Embryonic facial prominence (tissue), 1 donor: ENCODE measurements around the gene CARHSP1.
"Not testable (repeated sequence)": the region's sequence is repeated elsewhere in the genome, so short reads cannot be mapped to it uniquely, and the experiment has no call there.

Experiments
- DNase-seq: peaks from one replicate; pipeline ENCODE4 v3.0.0-alpha.2; 2016; ENCODE audit errors: extremely low spot score

CARHSP1 gene

DNA sequence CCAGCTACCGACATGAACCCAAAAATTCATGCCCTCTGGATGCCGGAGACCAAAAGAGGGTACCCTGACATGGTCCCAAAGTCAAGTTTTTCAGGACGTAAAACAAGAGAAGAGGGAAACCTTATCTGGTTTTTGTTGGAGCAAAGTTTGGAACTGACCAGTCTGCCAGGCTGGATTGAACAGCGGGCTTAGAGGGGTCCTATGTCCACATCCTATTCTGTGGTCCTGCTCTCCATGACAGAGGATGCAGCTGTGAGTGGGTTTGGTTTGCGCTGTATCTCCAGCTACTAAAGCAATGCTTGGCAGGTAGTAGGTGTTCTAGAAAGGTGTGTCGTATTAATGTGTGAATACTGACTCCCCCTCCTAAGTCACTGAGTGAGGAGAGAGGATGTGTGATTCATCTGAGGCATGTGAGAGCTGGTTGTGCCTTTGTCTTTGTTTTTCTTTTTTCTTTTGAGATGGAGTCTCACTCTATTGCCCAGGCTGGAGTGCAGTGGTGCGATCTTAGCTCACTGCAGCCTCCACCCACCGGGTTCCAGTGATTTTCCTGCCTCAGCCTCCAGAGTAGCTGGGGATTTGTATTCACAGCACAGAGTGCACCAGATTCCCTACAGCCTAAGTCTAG lies 40.2 kb downstream of the CARHSP1 start:
- DNase-seq = no peak

DNA sequence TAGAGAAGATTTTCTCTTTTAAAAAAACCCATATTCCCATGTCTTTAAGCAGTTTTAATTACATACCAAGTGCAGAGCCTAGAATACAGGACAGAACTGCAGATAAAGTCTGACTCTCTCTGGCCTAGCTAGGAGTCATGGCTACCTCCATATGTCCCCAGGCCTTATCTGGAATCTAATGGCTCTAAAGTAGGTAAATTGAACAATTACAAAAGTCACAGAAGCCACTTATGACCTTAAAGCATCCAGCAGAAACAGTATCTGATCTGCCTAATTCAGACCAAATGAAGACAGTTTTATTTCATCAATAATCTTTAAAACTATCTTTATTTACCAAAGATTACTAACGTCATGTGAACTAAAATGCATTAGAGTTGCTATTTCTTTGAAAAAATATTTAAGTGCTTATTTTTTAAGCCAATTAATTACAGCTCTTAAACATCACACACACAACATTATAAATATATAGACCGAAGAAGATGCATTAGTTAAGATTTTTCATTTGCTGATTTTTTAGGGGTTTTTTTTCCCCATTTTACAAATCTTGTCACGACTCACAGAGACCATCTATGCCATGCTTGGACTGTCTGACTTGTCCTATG lies 42.4 kb downstream of the CARHSP1 start:
- no peak for DNase-seq

DNA sequence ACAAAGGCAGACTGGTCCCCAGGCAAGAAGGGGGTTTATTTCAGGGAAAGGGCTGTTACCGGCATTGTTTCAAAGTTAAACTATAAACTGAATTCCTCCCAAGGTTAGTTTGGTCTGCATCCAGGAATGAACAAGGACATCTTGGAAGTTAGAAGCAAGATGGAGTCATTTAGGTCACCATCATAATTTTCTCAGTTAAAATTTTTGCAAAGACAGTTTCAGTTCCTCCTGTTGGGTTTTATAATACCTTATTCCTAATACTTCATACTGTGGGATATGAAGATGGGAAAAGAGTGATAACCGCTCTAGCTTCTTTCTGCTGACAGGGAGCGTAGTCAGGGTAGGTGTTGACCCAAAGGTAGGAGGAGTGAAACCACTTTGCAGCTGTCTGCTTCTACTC lies 46.4 kb downstream of the CARHSP1 start:
- no peak for DNase-seq

DNA sequence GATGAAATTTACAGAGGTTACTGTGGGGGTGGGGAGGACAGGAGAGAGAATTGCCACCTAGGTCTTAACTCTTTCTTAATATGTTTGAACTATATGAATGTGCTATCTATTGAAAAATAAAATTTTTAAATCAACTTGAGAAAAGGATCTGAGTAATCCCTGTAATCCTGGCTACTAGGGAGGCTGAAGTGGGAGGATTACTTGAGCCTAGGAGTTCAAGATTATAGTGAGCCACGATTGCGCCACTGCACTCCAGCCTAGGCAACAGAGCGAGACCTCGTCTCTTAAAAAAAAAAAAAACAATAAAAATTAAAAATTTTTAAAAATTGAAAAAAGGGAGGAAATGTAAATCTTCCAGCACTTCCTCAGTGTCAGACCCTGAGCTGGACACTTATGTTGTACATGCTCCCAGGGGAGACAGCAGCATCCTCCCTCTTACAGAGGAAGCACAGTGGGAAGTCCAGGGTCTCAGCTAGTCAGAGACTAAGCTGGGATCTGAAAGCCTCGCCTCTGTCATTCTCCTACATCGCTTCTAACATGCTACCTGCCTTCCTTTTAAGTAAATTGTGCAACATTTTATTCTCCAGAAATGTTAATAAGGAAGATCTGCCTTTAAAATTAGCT lies 49.3 kb downstream of the CARHSP1 start:
- DNase-seq = no peak

DNA sequence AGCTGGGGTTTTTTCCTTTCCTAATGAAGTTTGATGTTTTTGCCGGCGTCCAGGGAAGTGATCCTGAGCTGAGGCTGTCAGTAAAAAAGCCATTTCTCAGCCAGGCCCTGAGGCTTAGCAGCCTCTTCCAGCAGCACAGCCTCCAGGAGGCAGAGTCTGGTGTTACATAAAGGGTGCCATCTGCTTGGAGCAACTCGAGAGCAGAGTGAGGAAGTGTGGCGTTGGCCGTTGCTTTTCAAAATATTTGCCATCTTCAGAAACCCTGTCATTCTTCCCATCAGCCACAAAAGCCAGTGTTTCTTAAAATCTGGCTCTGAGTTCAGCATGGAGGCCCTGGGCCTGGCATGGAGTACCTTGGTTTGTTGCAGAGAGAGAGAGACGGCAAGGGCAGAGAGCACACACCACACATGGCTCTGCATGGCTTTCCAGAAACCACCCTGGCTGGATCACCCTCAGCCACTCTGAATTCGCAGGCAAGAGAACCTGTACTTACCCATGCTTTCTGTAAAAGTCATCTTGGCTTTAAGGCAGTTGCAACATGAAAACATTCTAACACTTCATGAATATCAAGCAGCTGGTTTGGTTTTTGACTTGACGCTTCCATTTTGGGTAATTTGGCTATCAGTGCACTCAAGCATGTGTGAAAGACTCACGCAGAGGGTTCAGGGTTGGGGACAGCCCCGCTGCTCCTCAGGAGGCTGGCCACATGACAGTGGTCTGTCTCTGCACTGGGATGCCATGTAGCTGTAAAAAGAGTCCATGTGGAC lies 50.1 kb downstream of the CARHSP1 start:
- no peak for DNase-seq

DNA sequence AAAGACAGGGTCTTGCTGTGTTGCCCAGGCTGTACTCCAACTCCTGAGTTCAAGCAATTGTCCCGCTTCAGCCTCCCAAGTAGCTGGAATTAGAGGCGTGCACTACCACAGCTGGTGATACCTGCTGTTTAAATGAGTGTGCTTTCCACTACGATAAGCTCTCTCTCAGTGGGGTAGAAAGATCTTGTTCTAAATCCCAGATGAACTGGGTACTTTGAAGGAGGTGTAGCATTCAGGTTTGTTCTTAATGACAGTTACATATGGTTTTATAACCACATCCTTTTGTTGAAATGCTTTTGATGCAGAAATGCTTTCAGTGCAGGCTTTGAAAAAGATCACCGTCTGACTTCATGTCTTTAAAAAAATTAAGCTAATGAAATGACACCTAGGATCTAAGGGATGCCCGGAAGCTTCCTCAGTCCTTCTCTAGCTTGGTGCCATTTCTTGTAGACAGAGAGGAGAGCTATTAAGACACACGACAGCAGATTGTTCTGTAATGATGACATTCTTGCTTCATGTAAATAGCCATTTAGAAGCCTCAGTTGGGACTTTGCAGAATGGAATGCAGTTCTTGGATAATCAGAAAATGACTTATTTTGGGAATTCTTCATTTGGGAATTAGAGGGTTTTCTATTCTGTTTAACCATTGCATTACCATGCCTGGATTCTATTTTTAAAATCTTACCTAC lies 51.7 kb downstream of the CARHSP1 start:
- DNase-seq = no peak

DNA sequence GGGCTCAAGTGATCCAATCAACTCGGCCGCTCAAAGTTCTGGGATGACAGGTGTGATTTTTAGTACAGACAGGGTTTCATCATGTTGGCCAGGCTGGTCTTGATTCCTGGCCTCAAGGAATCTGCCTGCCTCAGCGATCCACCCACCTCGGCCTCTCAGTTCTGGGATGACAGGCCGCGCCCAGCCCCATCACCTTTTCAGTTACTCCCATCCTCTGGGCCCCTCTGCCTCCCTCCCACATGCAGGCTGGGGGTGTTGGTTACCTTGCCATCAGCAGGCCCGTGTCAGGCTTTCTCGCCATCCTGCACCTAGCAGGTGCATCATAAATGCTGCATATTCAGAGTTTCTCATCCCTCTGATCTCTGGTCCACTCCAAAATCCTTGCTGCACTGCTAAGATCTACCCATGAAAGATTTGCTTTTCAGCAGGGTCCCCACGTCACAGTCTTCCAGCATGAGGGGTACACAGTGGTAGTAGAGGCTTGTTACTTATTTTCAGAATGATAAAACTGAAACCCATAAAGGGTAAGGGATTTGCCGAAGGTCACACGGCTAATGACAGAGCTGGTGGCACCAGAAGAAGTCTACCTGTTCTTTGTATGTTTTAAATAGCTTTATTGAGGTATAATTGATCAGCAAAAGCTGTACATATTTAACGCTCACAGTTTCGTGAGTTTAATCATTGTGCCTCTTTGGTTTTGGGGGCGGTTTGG lies 54.6 kb downstream of the CARHSP1 start:
- no peak for DNase-seq

DNA sequence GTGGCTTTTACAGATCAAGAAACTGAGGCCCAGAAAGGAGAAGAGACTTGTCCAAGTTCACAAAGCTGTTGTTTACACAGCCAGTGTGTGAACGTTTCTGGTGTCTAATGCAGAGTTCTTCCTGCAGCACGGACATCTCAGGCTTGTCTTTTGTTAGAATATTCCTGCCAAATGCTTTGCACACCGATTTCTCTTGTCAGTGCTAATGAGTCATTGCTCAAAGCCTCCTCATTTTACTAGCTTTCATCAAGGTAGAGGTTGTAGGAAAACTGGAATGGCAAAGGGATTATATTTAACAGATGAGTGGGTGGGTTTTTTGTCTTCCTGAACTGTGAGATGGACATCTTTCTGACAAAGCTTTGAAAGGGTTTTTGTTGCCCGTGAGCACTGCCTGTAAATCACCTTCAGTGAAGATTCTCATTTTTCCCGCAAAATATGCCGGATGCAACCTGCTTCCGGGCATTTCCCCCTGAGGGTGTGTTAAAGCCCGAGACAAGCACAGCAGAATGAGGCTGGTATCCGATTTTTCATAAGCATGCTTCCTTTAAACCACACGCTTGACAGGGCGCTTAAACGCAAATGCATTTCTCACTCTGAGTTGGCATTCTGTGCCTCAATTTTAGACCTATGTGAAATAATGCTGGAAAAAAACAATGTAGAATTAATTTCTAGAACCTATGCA lies 56.5 kb downstream of the CARHSP1 start:
- no peak for DNase-seq

DNA sequence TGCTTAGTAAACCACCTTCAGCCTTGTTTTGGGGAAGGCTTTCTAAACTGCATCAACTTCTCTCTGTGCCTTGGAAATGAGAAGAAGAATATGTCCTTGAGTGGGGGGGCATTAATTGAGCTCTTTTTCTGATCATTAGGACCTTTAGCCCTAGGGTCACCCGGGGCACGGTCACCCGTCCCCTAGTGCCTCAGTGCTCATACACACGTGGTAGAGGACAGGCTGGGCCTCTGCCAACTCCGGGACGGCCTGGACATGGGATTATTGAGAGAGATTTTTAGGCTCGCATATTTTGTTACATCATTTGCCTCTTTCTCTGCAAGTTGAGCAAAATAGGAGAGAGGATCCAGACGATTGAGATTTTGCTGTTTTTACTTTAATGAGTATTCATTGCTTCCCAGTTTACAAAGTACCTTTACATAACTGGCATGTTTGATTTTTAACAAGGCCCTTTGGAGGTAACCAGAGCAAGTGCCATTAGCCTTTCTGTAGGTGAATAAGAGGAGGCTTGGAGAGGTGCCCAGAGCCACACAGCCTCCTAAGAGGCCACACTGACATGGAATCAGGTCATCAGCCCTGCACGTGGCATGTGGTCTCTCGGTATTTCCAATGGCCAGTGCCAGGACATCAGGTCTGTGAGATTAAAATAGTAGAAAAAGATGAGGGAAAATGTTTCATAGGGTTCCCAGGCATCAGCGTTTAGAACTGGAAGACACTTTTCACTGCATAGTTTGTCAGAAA lies 60.0 kb downstream of the CARHSP1 start:
- no peak for DNase-seq

DNA sequence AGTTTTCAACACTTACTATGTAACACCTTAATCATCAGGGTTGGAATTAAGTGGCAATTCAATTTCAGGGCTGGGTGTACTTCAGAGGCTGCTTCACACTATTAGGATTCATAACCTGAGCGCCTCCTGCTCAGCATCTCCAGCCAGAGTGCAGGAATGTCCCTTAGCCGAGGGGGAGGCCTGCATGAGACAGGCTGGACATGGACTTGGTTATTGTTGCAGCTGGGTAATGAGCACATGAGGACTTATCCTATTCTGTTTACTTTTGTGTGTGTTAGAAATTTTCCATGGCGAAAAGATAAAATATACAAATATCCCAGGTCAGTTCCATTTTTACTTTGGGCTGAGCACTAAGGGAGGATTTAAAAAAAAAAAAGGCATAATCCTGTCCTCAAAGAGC lies 60.8 kb downstream of the CARHSP1 start:
- DNase-seq = no peak

DNA sequence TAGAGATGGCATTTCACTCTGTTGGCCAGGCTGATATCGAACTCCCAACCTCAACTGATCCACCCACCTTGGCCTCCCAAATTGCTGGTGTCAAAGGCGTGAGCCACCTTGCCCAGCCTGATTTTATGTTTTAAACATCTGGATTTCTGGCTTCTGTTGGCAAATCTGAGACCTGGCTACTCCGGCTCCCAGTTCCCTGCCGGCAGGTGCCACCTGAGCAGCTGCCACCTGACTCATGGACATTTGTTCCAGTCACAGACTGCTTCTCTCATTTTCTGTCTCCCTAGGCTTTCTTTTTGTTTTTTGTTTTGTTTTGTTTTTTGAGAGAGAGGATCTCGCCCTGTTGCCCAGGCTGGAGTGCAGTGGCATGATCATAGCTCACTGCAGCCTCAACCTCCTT lies 61.6 kb downstream of the CARHSP1 start:
- no peak for DNase-seq

DNA sequence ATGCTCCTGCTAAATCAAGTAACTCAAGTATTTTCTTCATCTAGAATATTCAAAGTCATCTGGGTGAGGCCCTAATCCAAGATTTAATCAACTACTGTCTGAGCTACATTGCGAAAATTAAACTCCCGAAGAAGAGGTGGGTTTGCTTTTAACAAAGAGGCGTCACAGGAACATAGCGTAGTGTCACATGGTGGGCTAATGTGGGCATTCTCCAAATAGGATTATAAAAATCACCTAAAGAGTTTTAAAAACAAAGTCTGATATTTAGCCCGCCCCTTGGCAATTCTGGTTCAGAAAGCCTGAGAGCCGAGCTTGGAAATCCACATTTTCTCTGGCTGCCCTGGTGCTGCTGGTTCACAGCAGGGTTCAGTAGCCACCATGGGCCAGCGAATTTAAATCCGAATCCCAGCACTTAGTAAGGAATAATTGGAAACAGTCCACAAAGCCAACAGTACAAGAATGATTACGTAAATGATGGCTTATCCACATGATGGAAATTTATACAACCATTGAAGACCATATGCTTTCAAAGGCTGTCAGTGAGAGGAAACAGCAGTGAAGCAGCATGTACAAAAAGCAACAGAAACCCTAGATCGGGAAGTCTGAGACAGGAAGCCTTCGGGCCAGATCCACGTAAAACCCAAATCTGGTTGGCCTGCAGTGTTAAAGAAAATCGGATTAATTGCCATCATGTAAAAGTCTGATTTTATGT lies 62.4 kb downstream of the CARHSP1 start:
- DNase-seq = no peak

DNA sequence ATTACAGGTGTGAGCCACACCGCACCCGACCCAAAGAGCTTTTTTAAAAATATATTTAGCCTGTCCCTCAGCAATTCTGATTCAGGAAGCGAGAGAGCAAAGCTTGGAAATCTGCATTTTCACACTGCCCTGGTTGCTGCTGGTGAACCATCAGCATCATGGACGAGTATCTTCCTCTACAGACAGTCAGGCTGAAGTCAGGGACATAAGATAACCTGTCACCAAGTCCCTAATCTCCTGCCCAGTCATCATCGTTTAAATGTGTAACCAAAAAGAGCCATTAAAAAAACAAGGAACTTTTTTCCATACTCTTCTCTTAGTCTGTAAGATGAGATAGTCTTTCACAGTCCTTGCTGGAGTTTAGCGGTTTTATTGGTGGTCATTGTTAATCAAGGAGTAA lies 64.5 kb downstream of the CARHSP1 start:
- DNase-seq = no peak

DNA sequence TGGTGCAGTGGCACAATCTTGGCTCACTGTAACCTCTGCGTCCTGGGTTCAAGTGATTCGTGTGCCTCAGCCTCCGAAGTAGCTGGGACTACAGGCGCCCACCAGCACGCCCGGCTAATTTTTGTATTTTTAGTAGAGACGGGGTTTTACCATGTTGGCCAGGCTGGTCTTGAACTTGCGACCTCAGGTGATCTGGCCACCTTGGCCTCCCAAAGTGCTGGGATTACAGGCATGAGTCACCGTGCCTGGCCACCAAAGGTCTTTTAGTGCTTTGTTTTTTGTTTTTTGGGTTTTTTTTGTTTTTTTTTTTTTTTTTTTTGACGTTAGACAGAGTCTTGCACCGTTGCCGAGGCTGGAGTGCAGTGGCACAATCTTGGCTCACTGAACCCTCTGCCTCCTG lies 65.1 kb downstream of the CARHSP1 start:
- DNase-seq = not testable (repeated sequence)
